Caco-2 (cell line): Measurements from ENCODE around the gene LMNTD2. TPM values are rescaled to one million over a fixed set of nuclear protein-coding genes. Genes with fewer than 3 reads are reported as not detected.

Experiments
- BruUV-seq: library from RNA; stranded (reverse); fragments of 400-500 nt; replicated peaks from 2 replicates; lab custom pipeline; 2021; lab: Mats Ljungman, UMichigan
- CTCF ChIA-PET: fragments of 300-600 bp; sonication (Branson Sonifier 250); formaldehyde crosslinking; loops from one replicate; lab custom pipeline; 2022; ENCODE audit warnings: antibody characterized with exemption; lab: Charles Lee
- POLR2A ChIA-PET: fragments of 300-600 bp; sonication (Branson Sonifier 250); formaldehyde crosslinking; loops from one replicate; lab custom pipeline; 2022; ENCODE audit warnings: antibody characterized with exemption; lab: Charles Lee
- DNase-seq, 2 experiments: peaks; one replicate each; pipeline versions ENCODE4 v3.0.0 to v3.0.0-alpha.2; 2020 to 2022
- H3K27me3 ChIP-seq: replicated peaks from 2 replicates; pipeline ENCODE4 v1.6.0; 2011; ENCODE audit warnings: low read length; ENCODE audit not compliant: control insufficient read depth, insufficient read depth
- H3K36me3 ChIP-seq: 2 replicates; pipeline ENCODE4 v1.5.1; 2011; ENCODE audit warnings: low read length; ENCODE audit not compliant: control insufficient read depth, insufficient read depth
- H3K4me1 ChIP-seq: fragments of 250-450 bp; sonication (Bioruptor Pico); 2 replicates; pipeline ENCODE4 v1.5.1; 2020; ENCODE audit warnings: mild to moderate bottlenecking
- H3K4me3 ChIP-seq: 2 replicates; pipeline ENCODE4 v1.5.1; 2011; ENCODE audit warnings: low read depth, mild to moderate bottlenecking, control low read depth, low read length
- H3K9me3 ChIP-seq: fragments of 250-450 bp; sonication (Bioruptor Pico); 2 replicates; pipeline ENCODE4 v1.5.1; 2020; ENCODE audit warnings: mild to moderate bottlenecking, moderate library complexity
- H3K27ac Mint-ChIP-seq: one replicate; pipeline ENCODE4 v1.8.0; 2022; ENCODE audit warnings: mixed read lengths; ENCODE audit not compliant: unreplicated experiment
- H3K27me3 Mint-ChIP-seq: one replicate; pipeline ENCODE4 v1.8.0; 2022; ENCODE audit warnings: mixed read lengths; ENCODE audit not compliant: insufficient read depth, unreplicated experiment
- H3K36me3 Mint-ChIP-seq: one replicate; pipeline ENCODE4 v1.8.0; 2022; ENCODE audit warnings: mild to moderate bottlenecking, mixed read lengths; ENCODE audit not compliant: insufficient read depth, unreplicated experiment
- H3K4me1 Mint-ChIP-seq: one replicate; pipeline ENCODE4 v1.8.0; 2022; ENCODE audit warnings: low read depth, mixed read lengths; ENCODE audit not compliant: unreplicated experiment
- H3K4me3 Mint-ChIP-seq: one replicate; pipeline ENCODE4 v1.8.0; 2022; ENCODE audit warnings: mild to moderate bottlenecking, moderate library complexity, mixed read lengths; ENCODE audit not compliant: unreplicated experiment
- H3K9me3 Mint-ChIP-seq: one replicate; pipeline ENCODE4 v1.8.0; 2022; ENCODE audit warnings: mixed read lengths; ENCODE audit not compliant: unreplicated experiment
- intact Hi-C: fragments of 100-400 bp; cut with micrococcal nuclease; formaldehyde crosslinking; loops from one replicate; pipeline ENCODE4 v1.10.0; 2022; ENCODE audit not compliant: unreplicated experiment
- total RNA-seq: library from RNA; stranded (reverse); gene quantifications from 2 replicates; pipeline ENCODE4 v1.2.3, GENCODE V29; 2022
- TF ChIP-seq, protein P1 (sequence below), 2 experiments: fragments of 200-600 bp in 1 of 2; IDR thresholded peaks; 1 replicate in 1 of 2; 2 replicates in 1 of 2; pipeline versions ENCODE4 v1.5.1 to v1.8.0; 2011 to 2022; ENCODE audit warnings: antibody characterized with exemption in 1 of 2, control low read depth in 1 of 2, inconsistent platforms in 1 of 2, low read depth in 1 of 2, low read length in 1 of 2, mild to moderate bottlenecking in 1 of 2, moderate library complexity in 1 of 2; ENCODE audit not compliant: insufficient read depth in 1 of 2, severe bottlenecking in 1 of 2, unreplicated experiment in 1 of 2

Gene LMNTD2
- total RNA-seq, 1 experiment from 2014 or later = 11.9 TPM

DNA sequence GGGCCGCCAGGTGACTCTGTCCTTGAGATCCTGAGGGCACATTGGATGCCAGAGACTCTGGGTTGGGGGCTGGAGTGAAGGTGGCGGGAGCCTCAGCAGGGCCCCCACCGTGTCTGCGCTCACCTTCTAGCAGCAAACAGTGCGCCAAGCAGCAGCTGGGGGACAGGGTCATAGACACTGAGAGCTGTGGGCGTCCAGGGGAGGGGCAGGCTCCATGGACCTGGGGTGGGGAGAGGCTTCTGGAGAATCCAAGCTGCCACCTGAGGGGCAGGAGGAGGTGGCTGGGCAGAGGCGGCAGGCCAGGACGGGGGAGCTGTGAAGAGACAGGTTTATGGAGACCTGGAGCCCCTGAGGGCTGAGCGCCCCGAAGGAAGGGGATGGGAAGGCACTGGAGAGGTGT lies 23.7 kb upstream of the LMNTD2 start:
- H3K4me1 Mint-ChIP-seq = peaks cover 26% of the 10 kb centered on the region
- intact Hi-C loops = no loop called here

DNA sequence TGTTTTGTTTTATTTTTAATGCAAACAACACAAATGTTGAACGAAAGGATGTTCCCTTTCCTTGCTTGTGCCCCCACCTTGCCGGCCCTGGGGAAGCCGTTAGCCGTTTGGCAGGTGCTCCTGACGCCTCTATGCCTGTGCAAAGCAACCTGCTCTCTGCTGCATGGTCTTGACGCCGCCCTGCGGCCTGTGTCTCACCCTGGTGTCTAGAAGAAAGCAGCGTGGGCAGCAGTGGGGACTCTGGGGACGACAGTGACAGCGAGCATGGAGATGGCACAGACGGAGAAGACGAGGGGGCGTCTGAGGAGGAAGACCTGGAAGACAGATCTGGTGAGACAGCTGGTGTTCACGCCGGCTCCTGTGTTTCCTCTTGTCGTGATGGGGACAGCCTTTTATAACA lies 21.2 kb upstream of the LMNTD2 start:
- no peaks in the 10 kb centered on the region for H3K27me3 ChIP-seq
- ChIA-PET POLR2A (no interaction called here), CTCF (no interaction called here)
- H3K36me3 ChIP-seq = peaks cover 1% of the 10 kb centered on the region; the same call in 1 of the 2 replicates
- H3K4me1 ChIP-seq = peaks cover 35% of the 10 kb centered on the region
- no peaks in the 10 kb centered on the region for H3K27me3 Mint-ChIP-seq
- H3K4me1 Mint-ChIP-seq = peaks cover 8% of the 10 kb centered on the region
- H3K4me3 ChIP-seq = no peak overlapping the region
- DNase-seq = no peak
- intact Hi-C loops = no loop called here
- peaks cover 57% of the 10 kb centered on the region for H3K36me3 Mint-ChIP-seq
- H3K9me3 ChIP-seq = no peaks in the 10 kb centered on the region
- TF ChIP-seq, protein P1, sequence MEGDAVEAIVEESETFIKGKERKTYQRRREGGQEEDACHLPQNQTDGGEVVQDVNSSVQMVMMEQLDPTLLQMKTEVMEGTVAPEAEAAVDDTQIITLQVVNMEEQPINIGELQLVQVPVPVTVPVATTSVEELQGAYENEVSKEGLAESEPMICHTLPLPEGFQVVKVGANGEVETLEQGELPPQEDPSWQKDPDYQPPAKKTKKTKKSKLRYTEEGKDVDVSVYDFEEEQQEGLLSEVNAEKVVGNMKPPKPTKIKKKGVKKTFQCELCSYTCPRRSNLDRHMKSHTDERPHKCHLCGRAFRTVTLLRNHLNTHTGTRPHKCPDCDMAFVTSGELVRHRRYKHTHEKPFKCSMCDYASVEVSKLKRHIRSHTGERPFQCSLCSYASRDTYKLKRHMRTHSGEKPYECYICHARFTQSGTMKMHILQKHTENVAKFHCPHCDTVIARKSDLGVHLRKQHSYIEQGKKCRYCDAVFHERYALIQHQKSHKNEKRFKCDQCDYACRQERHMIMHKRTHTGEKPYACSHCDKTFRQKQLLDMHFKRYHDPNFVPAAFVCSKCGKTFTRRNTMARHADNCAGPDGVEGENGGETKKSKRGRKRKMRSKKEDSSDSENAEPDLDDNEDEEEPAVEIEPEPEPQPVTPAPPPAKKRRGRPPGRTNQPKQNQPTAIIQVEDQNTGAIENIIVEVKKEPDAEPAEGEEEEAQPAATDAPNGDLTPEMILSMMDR (IDR thresholded peaks at IDR 0.05; ENCODE audit: insufficient read depth in 1 of 2, low read depth in 1 of 2, low read length in 1 of 2, severe bottlenecking in 1 of 2, unreplicated experiment in 1 of 2) = no peak
- H3K27ac Mint-ChIP-seq = no peak overlapping the region
- no peaks in the 10 kb centered on the region for H3K9me3 Mint-ChIP-seq
- H3K4me3 Mint-ChIP-seq = no peak overlapping the region
- BruUV-seq = no TSS peak

More for the DNA sequence above, 23.7 kb upstream of the LMNTD2 start:
- Mint-ChIP-seq H3K27me3 (no peaks in the 10 kb centered on the region), H3K4me3 (no peak overlapping the region), H3K27ac (no peak overlapping the region), H3K36me3 (peaks cover 79% of the 10 kb centered on the region), H3K9me3 (no peaks in the 10 kb centered on the region)
- BruUV-seq = no TSS peak
- CTCF ChIA-PET = no interaction called here
- Histone ChIP-seq H3K9me3 (no peaks in the 10 kb centered on the region), H3K4me3 (no peak overlapping the region), H3K27me3 (no peaks in the 10 kb centered on the region), H3K36me3 (peaks cover 1% of the 10 kb centered on the region), H3K4me1 (peaks cover 36% of the 10 kb centered on the region)
- no peak for DNase-seq
- POLR2A ChIA-PET = no interaction called here
- TF ChIP-seq, protein P1 (IDR thresholded peaks at IDR 0.05; ENCODE audit: insufficient read depth in 1 of 2, low read depth in 1 of 2, low read length in 1 of 2, severe bottlenecking in 1 of 2, unreplicated experiment in 1 of 2) = no peak

DNA sequence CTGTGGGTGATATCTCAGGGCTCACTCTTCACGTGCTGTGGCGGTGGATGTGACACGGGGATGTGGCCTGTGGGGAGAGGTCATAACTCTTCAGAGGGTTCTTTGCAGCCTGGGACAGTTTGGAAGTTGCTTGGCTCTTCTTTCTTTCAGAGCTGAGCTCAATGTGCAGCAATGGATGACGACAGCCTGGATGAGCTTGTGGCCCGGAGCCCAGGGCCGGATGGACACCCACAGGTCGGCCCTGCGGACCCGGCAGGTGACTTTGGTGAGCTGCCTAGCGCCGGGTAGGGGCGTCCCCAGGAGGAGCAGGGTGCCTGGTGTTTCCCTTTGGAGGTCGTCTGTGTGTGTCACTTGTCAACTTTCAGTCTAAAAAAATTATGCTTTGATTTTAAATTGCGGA lies 20.8 kb upstream of the LMNTD2 start:
- no peaks in the 10 kb centered on the region for H3K27me3 ChIP-seq
- ChIA-PET CTCF (no interaction called here), POLR2A (no interaction called here)
- Mint-ChIP-seq H3K27ac (no peak overlapping the region), H3K9me3 (no peaks in the 10 kb centered on the region), H3K36me3 (peaks cover 54% of the 10 kb centered on the region), H3K4me1 (peaks cover 4% of the 10 kb centered on the region), H3K27me3 (no peaks in the 10 kb centered on the region), H3K4me3 (no peak overlapping the region)
- no TSS peak for BruUV-seq
- no peak overlapping the region for H3K4me3 ChIP-seq
- TF ChIP-seq, protein P1 (IDR thresholded peaks at IDR 0.05; ENCODE audit: insufficient read depth in 1 of 2, low read depth in 1 of 2, low read length in 1 of 2, severe bottlenecking in 1 of 2, unreplicated experiment in 1 of 2) = no peak
- intact Hi-C loops = no loop called here
- peaks cover 31% of the 10 kb centered on the region for H3K4me1 ChIP-seq
- no peak for DNase-seq
- peaks cover 1% of the 10 kb centered on the region; the same call in 1 of the 2 replicates for H3K36me3 ChIP-seq
- H3K9me3 ChIP-seq = no peaks in the 10 kb centered on the region
